Osteoblast (primary cell): Measurements from ENCODE around the gene FAM50B. TPM values are rescaled to one million over a fixed set of nuclear protein-coding genes. Genes with fewer than 3 reads are reported as not detected.

Experiments
- DNase-seq: peaks from one replicate; pipeline ENCODE4 v3.0.0; 2011; ENCODE audit warnings: low spot score, mixed read lengths; ENCODE audit not compliant: insufficient read length; ENCODE audit errors: missing footprints
- H2AFZ ChIP-seq: 2 replicates; pipeline ENCODE4 v1.6.0; 2011; ENCODE audit warnings: mild to moderate bottlenecking, low read length
- H3K27ac ChIP-seq: 2 replicates; pipeline ENCODE4 v1.5.1; 2011; ENCODE audit warnings: mild to moderate bottlenecking, low read depth, low read length, moderate library complexity
- H3K27me3 ChIP-seq: 2 replicates; pipeline ENCODE4 v1.6.0; 2012; ENCODE audit warnings: mild to moderate bottlenecking, control low read depth, inconsistent platforms, low read length, moderate library complexity; ENCODE audit not compliant: insufficient read depth
- H3K36me3 ChIP-seq: 2 replicates; pipeline ENCODE4 v1.5.1; 2011; ENCODE audit warnings: mild to moderate bottlenecking, low read length, control low read depth, moderate library complexity; ENCODE audit not compliant: insufficient read depth
- H3K4me1 ChIP-seq: 2 replicates; pipeline ENCODE4 v1.5.1; 2011; ENCODE audit warnings: mild to moderate bottlenecking, low read length, control low read depth, moderate library complexity; ENCODE audit not compliant: insufficient read depth
- H3K4me2 ChIP-seq: 2 replicates; pipeline ENCODE4 v1.6.0; 2011; ENCODE audit warnings: mild to moderate bottlenecking, low read length; ENCODE audit not compliant: insufficient read depth
- H3K4me3 ChIP-seq: fragments of 200-600 bp; sonication (generic); 3 replicates; pipeline ENCODE4 v1.5.1; 2012; ENCODE audit warnings: mild to moderate bottlenecking, low read length, inconsistent platforms; ENCODE audit not compliant: insufficient read depth
- H3K79me2 ChIP-seq: 2 replicates; pipeline ENCODE4 v1.6.0; 2012; ENCODE audit warnings: mild to moderate bottlenecking, low read length, control low read depth, inconsistent platforms; ENCODE audit not compliant: insufficient read depth
- H3K9me3 ChIP-seq: 2 replicates; pipeline ENCODE4 v1.5.1; 2011; ENCODE audit warnings: low read depth, low read length, control low read depth
- H4K20me1 ChIP-seq: 2 replicates; pipeline ENCODE4 v1.6.0; 2012; ENCODE audit warnings: mild to moderate bottlenecking, low read length, control low read depth; ENCODE audit not compliant: insufficient read depth
- total RNA-seq: library from RNA; depleted of rRNA; stranded (reverse); fragments of >200 nt; gene quantifications from 2 replicates; pipeline ENCODE4 v1.2.3, GENCODE V29; 2012
- TF ChIP-seq, protein P1 (sequence below): IDR thresholded peaks from 2 replicates; pipeline ENCODE4 v1.5.1; 2011; ENCODE audit warnings: mild to moderate bottlenecking, low read depth, low read length, moderate library complexity; ENCODE audit errors: extremely low read depth

FAM50B gene
- total RNA-seq, 1 donor = 8.0 TPM

DNA sequence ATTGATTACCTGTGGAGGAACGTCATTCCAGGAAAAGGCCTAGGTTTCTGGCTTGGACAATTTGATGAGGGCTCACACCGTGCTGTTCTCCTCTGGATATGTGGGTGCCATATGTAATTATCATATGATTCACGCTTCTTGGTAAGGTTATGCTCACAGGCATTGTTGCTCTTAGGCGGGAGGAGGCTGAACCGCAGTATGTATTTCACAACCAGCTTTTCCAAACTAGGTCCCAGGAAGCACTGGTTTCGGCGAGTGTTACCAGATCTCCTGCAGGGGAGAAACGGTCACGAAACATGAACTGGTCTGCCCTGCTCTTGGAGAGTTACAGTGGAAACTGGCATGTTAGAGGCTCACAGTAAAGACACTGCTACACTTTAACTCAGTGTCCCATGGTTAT lies 793 bp upstream of the FAM50B start:
- TF ChIP-seq, protein P1, sequence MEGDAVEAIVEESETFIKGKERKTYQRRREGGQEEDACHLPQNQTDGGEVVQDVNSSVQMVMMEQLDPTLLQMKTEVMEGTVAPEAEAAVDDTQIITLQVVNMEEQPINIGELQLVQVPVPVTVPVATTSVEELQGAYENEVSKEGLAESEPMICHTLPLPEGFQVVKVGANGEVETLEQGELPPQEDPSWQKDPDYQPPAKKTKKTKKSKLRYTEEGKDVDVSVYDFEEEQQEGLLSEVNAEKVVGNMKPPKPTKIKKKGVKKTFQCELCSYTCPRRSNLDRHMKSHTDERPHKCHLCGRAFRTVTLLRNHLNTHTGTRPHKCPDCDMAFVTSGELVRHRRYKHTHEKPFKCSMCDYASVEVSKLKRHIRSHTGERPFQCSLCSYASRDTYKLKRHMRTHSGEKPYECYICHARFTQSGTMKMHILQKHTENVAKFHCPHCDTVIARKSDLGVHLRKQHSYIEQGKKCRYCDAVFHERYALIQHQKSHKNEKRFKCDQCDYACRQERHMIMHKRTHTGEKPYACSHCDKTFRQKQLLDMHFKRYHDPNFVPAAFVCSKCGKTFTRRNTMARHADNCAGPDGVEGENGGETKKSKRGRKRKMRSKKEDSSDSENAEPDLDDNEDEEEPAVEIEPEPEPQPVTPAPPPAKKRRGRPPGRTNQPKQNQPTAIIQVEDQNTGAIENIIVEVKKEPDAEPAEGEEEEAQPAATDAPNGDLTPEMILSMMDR = no peak
- Histone ChIP-seq H3K4me1 (peaks cover 40% of the 10 kb centered on the region), H3K36me3 (no peaks in the 10 kb centered on the region), H2AFZ (peak overlapping the region; percentile 17), H3K27me3 (no peaks in the 10 kb centered on the region), H3K79me2 (peaks cover 8% of the 10 kb centered on the region), H3K4me2 (peak overlapping the region; percentile 79), H4K20me1 (no peaks in the 10 kb centered on the region), H3K27ac (peak overlapping the region; percentile 92), H3K9me3 (no peaks in the 10 kb centered on the region), H3K4me3 (peak overlapping the region; percentile 74)
- peak; percentile 95 for DNase-seq

DNA sequence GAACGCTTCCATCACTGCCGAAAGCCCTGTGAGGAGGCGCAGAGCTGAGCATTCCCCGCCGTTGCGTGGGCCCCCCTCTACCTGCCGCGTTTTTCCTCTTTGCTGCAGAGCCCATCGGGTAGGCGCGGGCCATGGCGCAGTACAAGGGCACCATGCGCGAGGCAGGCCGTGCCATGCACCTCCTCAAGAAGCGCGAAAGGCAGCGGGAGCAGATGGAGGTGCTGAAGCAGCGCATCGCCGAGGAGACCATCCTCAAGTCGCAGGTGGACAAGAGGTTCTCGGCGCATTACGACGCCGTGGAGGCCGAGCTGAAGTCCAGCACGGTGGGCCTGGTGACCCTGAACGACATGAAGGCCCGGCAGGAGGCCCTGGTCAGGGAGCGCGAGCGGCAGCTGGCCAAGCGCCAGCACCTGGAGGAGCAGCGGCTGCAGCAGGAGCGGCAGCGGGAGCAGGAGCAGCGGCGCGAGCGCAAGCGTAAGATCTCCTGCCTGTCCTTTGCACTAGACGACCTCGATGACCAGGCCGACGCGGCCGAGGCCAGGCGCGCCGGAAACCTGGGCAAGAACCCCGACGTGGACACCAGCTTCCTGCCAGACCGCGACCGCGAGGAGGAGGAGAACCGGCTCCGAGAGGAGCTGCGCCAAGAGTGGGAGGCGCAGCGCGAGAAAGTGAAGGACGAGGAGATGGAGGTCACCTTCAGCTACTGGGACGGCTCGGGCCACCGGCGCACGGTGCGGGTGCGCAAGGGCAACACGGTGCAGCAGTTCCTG lies 693 bp downstream of the FAM50B start:
- DNase-seq = peak; percentile 58
- Histone ChIP-seq H3K27me3 (no peaks in the 10 kb centered on the region), H3K27ac (peak overlapping the region; percentile 92), H3K4me1 (peaks cover 25% of the 10 kb centered on the region), H4K20me1 (no peaks in the 10 kb centered on the region), H3K4me2 (peak overlapping the region; percentile 79), H2AFZ (peak overlapping the region; percentile 88), H3K9me3 (no peaks in the 10 kb centered on the region), H3K36me3 (no peaks in the 10 kb centered on the region), H3K79me2 (peaks cover 8% of the 10 kb centered on the region), H3K4me3 (peak overlapping the region; percentile 74)
- TF ChIP-seq, protein P1 = no peak

DNA sequence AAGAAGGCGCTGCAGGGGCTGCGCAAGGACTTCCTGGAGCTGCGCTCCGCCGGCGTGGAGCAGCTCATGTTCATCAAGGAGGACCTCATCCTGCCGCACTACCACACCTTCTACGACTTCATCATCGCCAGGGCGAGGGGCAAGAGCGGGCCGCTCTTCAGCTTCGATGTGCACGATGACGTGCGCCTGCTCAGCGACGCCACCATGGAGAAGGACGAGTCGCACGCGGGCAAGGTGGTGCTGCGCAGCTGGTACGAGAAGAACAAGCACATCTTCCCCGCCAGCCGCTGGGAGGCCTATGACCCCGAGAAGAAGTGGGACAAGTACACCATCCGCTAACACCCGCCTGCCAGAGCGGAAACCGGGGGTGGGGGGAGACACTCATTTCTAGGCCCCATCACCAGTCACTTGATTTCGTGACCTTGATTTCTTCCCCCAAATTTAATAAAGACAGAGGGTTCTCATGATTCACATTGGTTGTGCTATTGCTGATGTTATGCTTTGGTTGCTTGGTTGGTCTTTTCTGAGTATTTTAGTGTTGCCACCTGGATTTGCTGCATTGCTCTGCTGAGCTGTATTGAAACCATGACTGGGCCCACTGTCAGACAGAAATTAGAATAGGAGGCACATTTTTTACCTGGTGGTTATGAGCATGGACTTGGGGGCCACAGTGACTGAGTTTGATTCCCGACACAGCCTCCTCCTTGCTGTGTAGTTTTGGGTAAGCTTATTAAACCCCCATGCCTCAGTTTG lies 1.5 kb downstream of the FAM50B start:
- H3K79me2 ChIP-seq = peaks cover 8% of the 10 kb centered on the region
- H3K36me3 ChIP-seq = no peaks in the 10 kb centered on the region
- no peaks in the 10 kb centered on the region for H3K9me3 ChIP-seq
- TF ChIP-seq, protein P1 = no peak
- H3K4me3 ChIP-seq = peak overlapping the region; percentile 74
- no peak overlapping the region for H3K27ac ChIP-seq
- peak overlapping the region; percentile 79 for H3K4me2 ChIP-seq
- no peak overlapping the region for H2AFZ ChIP-seq
- H3K4me1 ChIP-seq = peaks cover 23% of the 10 kb centered on the region
- no peaks in the 10 kb centered on the region for H4K20me1 ChIP-seq
- DNase-seq = peak; percentile 48
- H3K27me3 ChIP-seq = no peaks in the 10 kb centered on the region

DNA sequence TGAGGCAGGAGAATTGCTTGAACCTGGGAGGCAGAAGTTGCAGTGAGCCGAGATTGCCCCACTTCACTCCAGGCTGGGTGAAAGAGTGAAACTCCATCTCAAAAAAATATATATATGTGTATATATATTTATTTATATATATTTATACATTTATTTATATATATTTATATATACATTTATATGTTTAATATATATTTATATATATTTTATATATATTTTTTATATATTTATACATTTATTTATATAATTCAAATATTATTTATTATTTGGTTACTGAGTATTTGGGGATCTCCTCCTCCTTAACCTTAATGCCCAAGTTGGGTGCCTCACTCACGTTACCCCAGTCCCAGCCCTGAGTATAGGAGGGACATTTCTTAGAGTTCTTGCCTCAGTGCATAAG lies 2.7 kb downstream of the FAM50B start:
- no peak for DNase-seq
- H2AFZ ChIP-seq = no peak overlapping the region
- no peaks in the 10 kb centered on the region for H4K20me1 ChIP-seq

More for the DNA sequence above, 2.7 kb downstream of the FAM50B start:
- Histone ChIP-seq H3K27ac (no peak overlapping the region), H3K4me2 (no peak overlapping the region), H3K79me2 (peaks cover 8% of the 10 kb centered on the region), H3K9me3 (no peaks in the 10 kb centered on the region), H3K4me3 (no peak overlapping the region), H3K27me3 (no peaks in the 10 kb centered on the region), H3K4me1 (peaks cover 23% of the 10 kb centered on the region), H3K36me3 (no peaks in the 10 kb centered on the region)
- TF ChIP-seq, protein P1 = no peak
